Brain microvascular endothelial cell (primary cell): ENCODE results near the gene OR6J1.

Experiments used
- DNase-seq: peaks from one replicate; pipeline ENCODE4 v3.0.0-alpha.2; 2020
- H3K27ac ChIP-seq: fragments of 250-450 bp; sonication (Bioruptor Pico); 2 replicates; pipeline ENCODE4 v1.5.1; 2020; ENCODE audit warnings: mild to moderate bottlenecking, moderate library complexity
- H3K27me3 ChIP-seq: fragments of 250-450 bp; sonication (Bioruptor Pico); replicated peaks from 2 replicates; pipeline ENCODE4 v1.5.1; 2020; ENCODE audit warnings: mild to moderate bottlenecking
- H3K36me3 ChIP-seq: fragments of 250-450 bp; sonication (Bioruptor Pico); replicated peaks from 2 replicates; pipeline ENCODE4 v1.5.1; 2020; ENCODE audit warnings: mild to moderate bottlenecking
- H3K4me3 ChIP-seq: 2 replicates; pipeline ENCODE4 v1.5.1; 2011; ENCODE audit warnings: low read depth, mild to moderate bottlenecking, control low read depth, low read length, moderate library complexity
- in situ Hi-C: cut with HindIII; loops from 2 replicates; pipeline ENCODE4 v1.10.0; 2017; ENCODE audit warnings: low sequenced_read_pairs, low pct_ligation_motif_present
- TF ChIP-seq, protein P1 (sequence below): IDR thresholded peaks from 2 replicates; pipeline ENCODE4 v1.5.1; 2011; ENCODE audit warnings: low read depth, mild to moderate bottlenecking, moderate library complexity, low read length, control low read depth, inconsistent platforms; ENCODE audit errors: missing control alignments

The OR6J1 gene

DNA sequence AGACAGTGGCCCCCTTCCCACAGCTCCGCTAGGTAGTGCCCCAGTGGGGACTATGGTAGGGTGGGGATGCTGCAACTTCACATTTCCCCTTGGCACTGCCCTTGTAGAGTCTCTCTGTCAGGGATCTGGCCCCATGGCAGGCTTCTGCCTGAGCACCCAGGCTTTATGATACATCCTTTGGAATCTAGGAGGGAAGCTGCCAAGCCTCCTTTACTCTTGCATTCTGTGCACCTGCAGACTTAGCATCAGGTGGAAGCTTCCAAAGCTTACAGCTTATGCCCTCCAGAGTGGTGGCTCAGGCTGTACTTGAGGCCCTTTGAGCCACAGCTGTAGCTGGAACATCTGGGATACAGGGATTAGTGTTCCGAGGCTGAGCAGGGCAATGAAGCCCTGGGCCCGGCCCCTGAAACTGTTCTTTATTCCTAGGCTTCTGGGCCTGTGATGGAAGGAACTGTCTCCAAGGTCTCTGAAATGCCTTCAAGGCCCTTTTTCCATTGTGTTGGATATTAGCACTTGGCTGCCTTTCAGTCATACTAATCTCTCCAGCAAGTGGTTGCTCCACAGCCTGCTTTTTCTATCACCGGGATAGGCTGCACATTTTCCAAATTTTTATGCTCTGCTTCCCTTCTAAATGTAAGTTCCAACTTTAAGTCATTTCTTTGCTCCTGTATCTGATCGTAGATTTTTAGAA, 22.2 kb upstream of the OR6J1 start:
- TF ChIP-seq, protein P1, sequence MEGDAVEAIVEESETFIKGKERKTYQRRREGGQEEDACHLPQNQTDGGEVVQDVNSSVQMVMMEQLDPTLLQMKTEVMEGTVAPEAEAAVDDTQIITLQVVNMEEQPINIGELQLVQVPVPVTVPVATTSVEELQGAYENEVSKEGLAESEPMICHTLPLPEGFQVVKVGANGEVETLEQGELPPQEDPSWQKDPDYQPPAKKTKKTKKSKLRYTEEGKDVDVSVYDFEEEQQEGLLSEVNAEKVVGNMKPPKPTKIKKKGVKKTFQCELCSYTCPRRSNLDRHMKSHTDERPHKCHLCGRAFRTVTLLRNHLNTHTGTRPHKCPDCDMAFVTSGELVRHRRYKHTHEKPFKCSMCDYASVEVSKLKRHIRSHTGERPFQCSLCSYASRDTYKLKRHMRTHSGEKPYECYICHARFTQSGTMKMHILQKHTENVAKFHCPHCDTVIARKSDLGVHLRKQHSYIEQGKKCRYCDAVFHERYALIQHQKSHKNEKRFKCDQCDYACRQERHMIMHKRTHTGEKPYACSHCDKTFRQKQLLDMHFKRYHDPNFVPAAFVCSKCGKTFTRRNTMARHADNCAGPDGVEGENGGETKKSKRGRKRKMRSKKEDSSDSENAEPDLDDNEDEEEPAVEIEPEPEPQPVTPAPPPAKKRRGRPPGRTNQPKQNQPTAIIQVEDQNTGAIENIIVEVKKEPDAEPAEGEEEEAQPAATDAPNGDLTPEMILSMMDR = no peak
- Histone ChIP-seq H3K4me3 (no peak overlapping the region), H3K36me3 (no peaks in the 10 kb centered on the region), H3K27me3 (no peaks in the 10 kb centered on the region), H3K27ac (no peak overlapping the region)
- in situ Hi-C loops = no loop called here
- DNase-seq = no peak

DNA sequence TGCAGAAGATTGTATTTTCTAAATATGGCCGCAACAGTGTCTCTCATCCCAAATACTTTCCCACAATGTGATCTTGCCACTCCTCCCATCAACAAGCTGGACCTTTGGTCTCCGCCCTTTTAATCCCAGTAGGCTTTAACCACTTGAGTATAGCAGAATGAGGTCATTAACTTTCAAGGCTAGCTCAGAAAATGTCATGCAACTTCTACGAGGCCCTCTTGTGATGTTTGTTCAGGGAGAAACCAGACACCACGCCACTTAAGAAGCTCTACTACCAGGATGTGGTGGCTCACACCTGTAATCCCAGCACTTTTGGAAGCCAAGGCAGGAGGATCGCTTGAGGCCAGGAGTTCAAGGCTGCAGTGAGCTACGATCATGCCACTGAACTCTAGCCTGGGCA, 20.1 kb upstream of the OR6J1 start:
- TF ChIP-seq, protein P1 = no peak
- H3K27me3 ChIP-seq = no peaks in the 10 kb centered on the region
- in situ Hi-C loops = no loop called here
- H3K36me3 ChIP-seq = no peaks in the 10 kb centered on the region
- H3K27ac ChIP-seq = no peak overlapping the region
- H3K4me3 ChIP-seq = no peak overlapping the region
- DNase-seq = no peak

DNA sequence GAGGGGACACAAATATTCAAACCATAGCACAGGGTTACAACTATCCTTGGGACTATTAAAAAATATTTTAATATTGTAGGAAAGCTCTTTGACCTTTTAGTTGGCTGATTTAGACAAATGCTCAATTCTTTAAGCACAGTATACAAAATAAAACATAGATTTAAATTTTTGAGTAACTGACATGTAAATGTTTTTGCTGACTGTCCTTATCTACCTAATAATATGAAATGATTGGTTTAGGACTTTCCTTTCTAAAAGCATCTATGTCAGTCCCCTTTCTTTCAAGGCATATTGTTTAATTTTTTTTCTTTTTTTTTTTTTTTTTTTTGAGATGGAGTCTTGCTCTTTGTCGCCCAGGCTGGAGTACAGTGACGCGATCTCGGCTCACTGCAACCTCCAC, 16.5 kb upstream of the OR6J1 start:
- TF ChIP-seq, protein P1 = no peak
- H3K27ac ChIP-seq = no peak overlapping the region
- no peak overlapping the region for H3K4me3 ChIP-seq
- in situ Hi-C loops = no loop called here
- no peaks in the 10 kb centered on the region for H3K27me3 ChIP-seq
- no peaks in the 10 kb centered on the region for H3K36me3 ChIP-seq
- no peak for DNase-seq

DNA sequence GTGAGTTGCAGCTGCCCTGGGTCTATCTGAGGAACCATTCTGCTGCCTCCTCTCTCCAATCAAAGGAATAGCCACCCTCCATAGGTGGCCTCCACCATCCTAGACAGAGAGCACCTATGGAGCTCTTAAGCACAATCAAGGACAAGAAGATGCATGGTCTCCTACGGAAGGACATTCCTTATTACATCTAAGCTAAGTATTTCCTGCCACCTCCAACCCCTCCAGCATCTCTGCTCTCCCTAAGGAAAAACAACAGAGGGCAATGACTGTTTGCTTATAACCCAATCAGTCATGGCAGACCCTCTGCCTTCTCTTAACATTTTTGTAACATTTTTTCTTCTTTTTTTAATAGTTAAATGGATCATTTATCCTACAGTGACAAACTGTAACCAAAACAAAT, 14.8 kb upstream of the OR6J1 start:
- H3K4me3 ChIP-seq = no peak overlapping the region
- H3K36me3 ChIP-seq = no peaks in the 10 kb centered on the region
- no peak for DNase-seq
- in situ Hi-C loops = no loop called here
- H3K27me3 ChIP-seq = no peaks in the 10 kb centered on the region
- no peak overlapping the region for H3K27ac ChIP-seq
- TF ChIP-seq, protein P1 = no peak

DNA sequence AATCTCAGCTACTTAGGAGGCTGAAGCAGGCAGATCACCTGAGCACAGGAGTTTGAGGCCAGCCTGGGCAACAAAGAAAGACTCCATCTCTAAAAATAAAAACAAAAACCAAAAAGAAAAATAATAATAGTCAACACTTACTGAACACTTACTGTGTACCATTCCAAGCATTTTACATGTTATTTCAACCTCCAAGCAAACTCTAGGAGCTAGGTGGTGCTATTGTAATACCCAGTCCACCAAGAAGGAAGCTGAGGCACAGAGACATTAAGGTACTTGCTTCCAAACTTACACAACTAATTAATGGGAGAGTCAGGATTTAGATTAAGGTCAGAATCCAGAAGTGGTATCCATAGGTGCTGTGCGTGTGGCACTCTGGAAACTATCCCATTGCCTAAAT, 13.7 kb upstream of the OR6J1 start:
- Histone ChIP-seq H3K27ac (peak overlapping the region; percentile 64), H3K36me3 (no peaks in the 10 kb centered on the region), H3K4me3 (no peak overlapping the region), H3K27me3 (no peaks in the 10 kb centered on the region)
- in situ Hi-C loops = no loop called here
- DNase-seq = peak; percentile 38
- TF ChIP-seq, protein P1 = peak; percentile 67
